NCI-H1694 (cell line): Measurements from ENCODE around the gene GNB1.

Source experiments
- DNase-seq: peaks from one replicate; lab custom pipeline; 2025; lab: John Stamatoyannopoulos, UW

GNB1 gene

DNA sequence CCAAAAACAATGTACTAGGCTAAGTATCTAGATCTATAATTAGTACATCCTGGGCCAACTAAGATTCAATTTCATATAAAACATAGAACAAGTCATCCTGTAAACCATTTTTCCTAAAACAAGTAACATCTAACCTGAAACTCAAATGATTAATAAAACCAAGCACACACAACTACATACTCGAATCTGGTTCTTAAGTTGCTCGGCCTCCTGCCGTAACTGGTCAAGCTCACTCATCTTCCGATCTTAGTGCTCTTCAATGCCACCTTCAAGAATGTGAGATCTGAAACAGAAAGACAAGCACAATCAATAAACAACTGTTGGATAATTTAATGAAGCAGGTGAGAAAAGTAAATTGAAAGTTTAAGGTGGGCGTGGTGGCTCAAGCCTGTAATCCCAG lies 65.7 kb downstream of the GNB1 start:
- no peak for DNase-seq

DNA sequence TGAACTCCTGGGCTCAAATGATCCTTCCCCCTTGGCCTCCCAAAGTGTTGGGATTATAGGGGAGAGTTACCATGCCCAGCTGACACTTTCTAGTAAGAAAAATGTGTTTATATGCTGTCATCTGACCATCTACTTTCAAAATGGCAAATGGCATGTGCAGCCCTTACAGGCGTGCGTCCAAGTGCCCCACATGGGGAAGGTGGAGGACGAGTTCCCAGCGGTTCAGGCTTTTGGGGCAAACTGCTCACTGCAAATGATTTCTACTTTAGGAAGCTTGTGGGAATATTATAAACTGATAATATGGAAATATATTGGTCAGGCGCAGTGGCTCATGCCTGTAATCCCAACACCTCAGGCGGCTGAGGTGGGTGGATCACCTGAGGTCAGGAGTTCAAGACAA lies 71.1 kb downstream of the GNB1 start:
- no peak for DNase-seq

GRCh38 chr1:1817221-1817620 lies 73.7 kb downstream of the GNB1 start:
- DNase-seq: no peak

GRCh38 chr1:1815606-1816281 lies 75.1 kb downstream of the GNB1 start:
- no peak for DNase-seq

- no peak for DNase-seq
Observed at GRCh38 chr1:1809489-1809888, 81.4 kb downstream of the GNB1 start.

DNA sequence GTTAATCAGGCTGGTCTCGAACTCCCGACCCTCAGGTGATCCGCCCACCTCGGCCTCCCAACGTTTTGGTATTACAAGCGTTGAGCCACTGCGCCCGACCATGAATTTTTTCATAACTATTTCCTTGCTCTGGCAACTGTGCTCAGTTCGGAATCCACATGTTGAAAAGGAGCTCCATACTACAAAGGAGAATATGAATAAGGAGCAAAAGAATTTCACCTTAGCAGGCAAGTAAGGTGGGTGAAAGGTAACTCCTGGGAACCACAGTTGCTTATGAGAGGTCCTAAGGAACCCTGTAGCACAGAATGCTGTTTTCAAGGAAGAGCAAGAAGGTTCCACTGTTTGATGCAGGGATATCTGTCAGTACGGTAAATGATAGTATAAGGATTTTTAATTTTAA lies 82.7 kb downstream of the GNB1 start:
- no peak for DNase-seq

- DNase-seq: no peak
Observed at GRCh38 chr1:1806890-1807289, 84.0 kb downstream of the GNB1 start.

DNA sequence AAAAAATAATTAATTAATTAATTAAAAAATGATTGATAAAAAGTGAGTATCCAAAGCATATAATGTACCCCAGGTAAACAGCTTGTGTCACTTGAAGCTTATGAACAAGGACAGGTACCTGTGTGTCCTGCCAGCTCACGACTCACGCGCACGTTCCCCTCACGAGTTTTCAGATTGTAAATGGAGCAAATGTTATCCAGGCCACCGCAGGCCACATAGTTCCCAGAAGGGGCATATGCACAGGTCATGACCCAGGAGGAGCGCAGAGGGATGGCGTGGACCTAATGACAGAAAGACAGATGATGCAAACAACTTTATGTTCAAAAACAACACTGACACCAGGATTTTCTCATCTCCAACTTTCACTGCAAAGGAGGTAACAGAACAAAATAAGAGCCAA lies 86.6 kb downstream of the GNB1 start:
- no peak for DNase-seq

DNA sequence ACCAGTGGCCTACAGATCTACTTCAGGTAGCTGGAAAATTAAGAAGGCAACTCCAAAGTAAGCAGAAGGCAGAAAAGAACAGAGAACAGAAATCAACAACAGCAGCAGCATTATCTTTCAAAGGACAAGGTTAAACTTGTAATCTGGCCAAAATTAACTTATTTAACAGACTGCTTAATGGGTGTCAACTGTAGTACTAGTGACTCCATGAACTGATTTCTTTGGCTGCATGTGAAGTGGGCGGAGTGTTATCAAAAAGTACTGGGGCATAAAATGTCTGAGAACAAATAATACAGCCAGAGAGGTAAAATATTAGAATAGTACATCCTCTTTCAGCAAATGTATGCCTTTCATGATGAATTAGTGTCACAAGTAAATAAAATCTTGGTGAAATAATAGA lies 88.0 kb downstream of the GNB1 start:
- DNase-seq: no peak

DNA sequence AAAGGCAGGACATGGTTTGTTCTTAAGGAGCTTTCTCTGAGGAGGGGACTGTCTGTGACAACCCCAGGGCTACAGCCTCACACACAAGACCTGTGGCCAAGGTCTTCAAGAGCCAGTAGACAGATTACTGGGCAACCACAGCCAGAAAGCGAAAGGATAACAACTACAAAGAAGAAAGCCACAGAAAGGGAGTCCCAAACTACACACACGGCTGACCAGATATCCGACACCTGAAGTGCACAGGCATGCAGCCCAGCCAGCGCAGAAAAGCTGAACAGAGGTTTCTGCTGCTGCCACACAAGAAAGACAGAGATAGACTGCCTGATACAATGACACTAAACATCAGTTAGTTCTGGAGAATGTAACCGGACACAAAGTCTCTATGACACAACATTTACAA lies 91.2 kb downstream of the GNB1 start:
- no peak for DNase-seq

- DNase-seq: no peak
Observed at GRCh38 chr1:1797731-1798341, 93.1 kb downstream of the GNB1 start.

GRCh38 chr1:1796466-1796865 lies 94.4 kb downstream of the GNB1 start:
- no peak for DNase-seq

GRCh38 chr1:1794999-1795398 lies 95.9 kb downstream of the GNB1 start:
- DNase-seq: no peak

- DNase-seq: no peak
Observed at GRCh38 chr1:1793481-1794244, 97.2 kb downstream of the GNB1 start.

DNA sequence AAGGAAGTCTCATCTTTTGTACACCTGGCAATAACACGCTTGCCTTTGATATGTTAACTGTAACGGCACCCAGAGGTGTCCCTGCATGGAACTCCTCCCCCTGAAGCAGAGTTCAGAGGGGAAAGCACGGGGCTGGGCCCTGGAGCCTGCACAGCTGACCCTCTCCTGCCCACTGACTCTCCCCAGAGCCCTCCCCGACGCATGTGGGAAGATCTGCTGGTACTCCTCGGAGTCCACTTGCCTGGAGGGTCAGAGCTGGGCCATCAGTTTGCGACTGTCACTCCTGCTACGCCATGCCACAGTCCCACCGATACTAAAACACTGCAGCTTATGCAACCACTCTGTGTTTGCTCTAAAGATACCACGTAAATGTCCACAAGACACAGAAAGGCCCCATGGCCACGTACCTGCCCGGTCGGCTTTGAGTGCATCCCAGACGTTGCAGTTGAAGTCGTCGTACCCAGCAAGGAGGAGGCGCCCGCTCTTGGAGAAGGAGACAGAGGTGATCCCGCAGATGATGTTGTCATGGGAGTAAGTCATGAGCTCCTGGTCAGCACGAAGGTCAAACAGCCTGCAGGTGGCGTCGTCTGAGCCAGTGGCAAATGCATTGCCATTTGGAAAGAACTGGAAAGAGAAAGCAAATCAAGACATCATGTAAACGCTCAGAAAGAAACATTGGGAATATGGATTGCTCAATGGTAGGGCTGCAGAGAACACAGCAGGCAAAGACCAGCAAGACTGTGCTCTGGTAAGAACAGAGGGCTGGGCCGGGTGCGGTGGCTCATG lies 102.0 kb downstream of the GNB1 start:
- DNase-seq: no peak

DNA sequence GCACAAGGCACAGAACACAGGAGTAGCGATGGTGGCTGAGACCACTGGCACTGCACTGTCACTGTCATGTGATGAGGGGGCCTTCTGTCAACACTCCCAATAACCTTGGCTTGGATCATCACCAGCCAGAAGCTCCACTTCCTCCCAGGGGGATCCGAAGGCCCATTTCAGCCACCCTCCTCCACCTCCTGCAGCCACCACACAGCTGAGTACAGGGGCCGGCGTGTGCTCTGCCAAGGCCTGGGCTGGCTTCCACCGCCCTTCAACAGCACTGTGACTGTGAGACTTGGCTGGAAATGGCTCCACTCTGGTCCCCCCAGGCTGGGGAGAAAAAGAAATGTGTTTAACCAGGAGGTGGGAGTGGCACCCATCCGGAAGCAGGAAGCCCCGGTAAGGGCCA lies 102.8 kb downstream of the GNB1 start:
- DNase-seq: no peak

- DNase-seq: no peak
Observed at GRCh38 chr1:1786836-1787605, 103.9 kb downstream of the GNB1 start.

DNA sequence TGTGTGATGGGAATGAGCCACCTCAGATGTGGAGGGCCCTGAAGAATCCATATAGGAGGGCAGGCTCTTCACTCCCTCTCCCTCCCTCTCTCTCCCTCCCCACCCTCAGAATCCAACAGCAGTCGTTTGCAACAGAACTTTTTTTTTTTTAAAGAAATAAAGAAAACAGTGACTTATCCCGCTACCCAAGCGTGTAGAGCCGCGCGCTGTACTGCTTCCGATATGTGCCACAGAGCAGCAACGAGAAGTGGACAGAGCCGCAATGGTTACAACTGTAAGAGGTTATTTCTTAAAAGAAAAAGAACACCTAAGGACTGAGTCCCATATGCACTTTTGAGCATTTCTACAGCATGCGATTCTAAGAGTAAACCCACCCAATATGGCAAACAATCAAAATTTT lies 105.2 kb downstream of the GNB1 start:
- DNase-seq: no peak

- DNase-seq: no peak
Observed at GRCh38 chr1:1784933-1785332, 106.0 kb downstream of the GNB1 start.

DNA sequence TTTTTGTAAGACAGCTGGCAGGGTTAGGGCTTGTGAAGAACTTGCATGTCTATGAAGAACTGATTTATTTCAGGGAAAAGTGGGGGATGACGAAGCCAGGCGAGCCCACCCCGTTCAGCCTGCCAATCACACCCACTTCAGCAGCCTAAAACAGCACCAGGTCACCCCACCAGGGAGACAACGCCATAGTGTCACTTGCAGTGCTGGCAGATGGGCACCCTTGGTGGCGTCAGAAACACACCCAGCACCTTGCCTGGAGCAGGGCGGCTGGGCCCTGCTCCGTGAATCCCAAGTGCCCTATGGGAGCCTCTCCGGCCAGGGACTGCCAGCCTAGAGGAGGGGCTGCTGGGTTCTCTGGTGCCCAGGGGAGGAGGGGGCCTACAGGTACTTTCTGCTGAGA lies 107.6 kb downstream of the GNB1 start:
- no peak for DNase-seq

- DNase-seq: no peak
Observed at GRCh38 chr1:1782399-1783221, 108.3 kb downstream of the GNB1 start.
